K562 (cell line): ENCODE data around the gene NRF1. TPM values are rescaled to one million over a fixed set of nuclear protein-coding genes. Genes with fewer than 3 reads are reported as not detected.

Experiments
- ATAC-seq: fragments of 200-7000 bp; cut with Tn5 transposase; 3 replicates; pipeline ENCODE4 v1.9.1; 2020; ENCODE audit warnings: moderate library complexity
- BruUV-seq: library from RNA; stranded (reverse); fragments of 400-500 nt; replicated peaks from 2 replicates; lab custom pipeline; 2021; lab: Mats Ljungman, UMichigan
- CTCF ChIA-PET: fragments of 300-600 bp; formaldehyde crosslinking; extraction: SDS; loops from one replicate; lab custom pipeline; 2021; ENCODE audit warnings: low intra/inter-chr PET ratio; lab: Yijun Ruan, JAX
- POLR2A ChIA-PET: fragments of 300-600, 350-650 bp; sonication (Branson Sonifier 250); formaldehyde crosslinking; extraction: SDS; loops from one replicate; lab custom pipeline; 2021; ENCODE audit warnings: antibody characterized with exemption, inconsistent platforms; lab: Yijun Ruan, JAX
- DNase-seq, 4 experiments: peaks; one replicate each; pipeline versions ENCODE4 v3.0.0 to v3.0.0-alpha.2; 2011 to 2018; ENCODE audit warnings: low spot score in 3 of 4, mixed read lengths in 3 of 4; ENCODE audit errors: extremely low read depth in 1 of 4
- FAIRE-seq: peaks from 2 replicates; lab custom pipeline; 2011; peaks lifted over from hg19 to GRCh38; lab: Jason Lieb, UNC
- H2AFZ ChIP-seq: 2 replicates; pipeline ENCODE4 v1.6.0; 2011; ENCODE audit warnings: low read depth, low read length, control low read depth, inconsistent platforms
- H3K27ac ChIP-seq: fragments of 200-600 bp; 3 replicates; pipeline ENCODE4 v1.8.0; 2011; ENCODE audit warnings: low read depth, mild to moderate bottlenecking, control low read depth, inconsistent platforms, low read length, moderate library complexity, mixed read lengths; ENCODE audit errors: extremely low read depth
- H3K27me3 ChIP-seq, 2 experiments: fragments of 300-600 bp in 1 of 2; 2 replicates in 1 of 2; 3 replicates in 1 of 2; pipeline versions ENCODE4 v1.6.0 to v1.8.0; 2011; ENCODE audit warnings: inconsistent platforms in 2 of 2, low read length in 2 of 2, mild to moderate bottlenecking in 1 of 2, mixed read lengths in 1 of 2, moderate library complexity in 1 of 2; ENCODE audit not compliant: control insufficient read depth in 2 of 2, insufficient read depth in 2 of 2
- H3K36me3 ChIP-seq: fragments of 300-600 bp; 3 replicates; pipeline ENCODE4 v1.8.0; 2011; ENCODE audit warnings: mild to moderate bottlenecking, low read length, inconsistent platforms; ENCODE audit not compliant: control insufficient read depth, insufficient read depth
- H3K4me1 ChIP-seq, 2 experiments: fragments of 200-600 bp in 1 of 2; replicated peaks in 1 of 2; 2 replicates in 1 of 2; 3 replicates in 1 of 2; pipeline versions ENCODE4 v1.5.1 to v1.8.0; 2011; ENCODE audit warnings: inconsistent platforms in 2 of 2, low read length in 2 of 2, mild to moderate bottlenecking in 1 of 2, mixed read lengths in 1 of 2, moderate library complexity in 1 of 2; ENCODE audit not compliant: control insufficient read depth in 2 of 2, insufficient read depth in 2 of 2
- H3K4me2 ChIP-seq: 2 replicates; pipeline ENCODE4 v1.6.1; 2011; ENCODE audit warnings: low read length, control low read depth, inconsistent platforms, mixed read lengths; ENCODE audit not compliant: insufficient read depth
- H3K4me3 ChIP-seq: fragments of 200-600 bp; sonication (generic), shearing (Covaris generic); 2 replicates; pipeline ENCODE4 v1.5.1; 2016; ENCODE audit warnings: control low read depth, inconsistent platforms
- H3K79me2 ChIP-seq: fragments of 200-600 bp; 3 replicates; pipeline ENCODE4 v1.8.0; 2011; ENCODE audit warnings: low read length, inconsistent platforms; ENCODE audit not compliant: control insufficient read depth, insufficient read depth
- H3K9ac ChIP-seq, 2 experiments: 2 replicates each; pipeline versions ENCODE4 v1.6.0 to v1.6.1; 2011; ENCODE audit warnings: low read depth in 2 of 2, low read length in 2 of 2, control low read depth in 1 of 2, inconsistent platforms in 1 of 2, mild to moderate bottlenecking in 1 of 2, mixed read lengths in 1 of 2; ENCODE audit not compliant: insufficient read depth in 1 of 2
- H3K9me1 ChIP-seq: one replicate; pipeline ENCODE4 v1.6.0; 2011; ENCODE audit warnings: inconsistent platforms, mild to moderate bottlenecking, low read length, moderate library complexity; ENCODE audit not compliant: control insufficient read depth, insufficient read depth
- H3K9me3 ChIP-seq: replicated peaks from 2 replicates; pipeline ENCODE4 v1.5.1; 2011; ENCODE audit warnings: low read depth, low read length, inconsistent platforms; ENCODE audit not compliant: control insufficient read depth, insufficient read depth
- H4K20me1 ChIP-seq: replicated peaks from 2 replicates; pipeline ENCODE4 v1.6.1; 2011; ENCODE audit warnings: low read length, inconsistent platforms, mixed read lengths; ENCODE audit not compliant: control insufficient read depth, insufficient read depth
- FOXK1 ChIP-seq: sonication (generic); formaldehyde crosslinking; IDR thresholded peaks from 2 replicates; pipeline ENCODE4 v1.8.0; 2022; ENCODE audit warnings: missing genetic modification reagents, mild to moderate bottlenecking, borderline replicate concordance
- RBFOX2 ChIP-seq: fragments of 200-400 bp; formaldehyde crosslinking; IDR thresholded peaks from 2 replicates; pipeline ENCODE4 v1.6.1; 2017; ENCODE audit warnings: low read depth, mild to moderate bottlenecking, low read length, moderate library complexity
- ZFX ChIP-seq: sonication (generic); formaldehyde crosslinking; IDR thresholded peaks from 2 replicates; pipeline ENCODE4 v1.8.0; 2022; ENCODE audit warnings: mild to moderate bottlenecking, missing genetic modification reagents, moderate library complexity
- WGBS: fragments of 100-300 bp; shearing (Covaris generic); methylation state at CpG from one replicate; pipeline ENCODE4 v1.1.6; 2016; ENCODE audit warnings: low coverage, mixed read lengths; ENCODE audit not compliant: insufficient coverage; ENCODE audit errors: missing lambda C conversion rate; 5-methylcytosine and 5-hydroxymethylcytosine counted together
- in situ Hi-C: fragments of 300-500 bp; cut with MboI; formaldehyde crosslinking; loops from 4 replicates; pipeline ENCODE4 v1.15.0; 2018; ENCODE audit warnings: inconsistent platforms, mixed read lengths
- intact Hi-C: fragments of 100-400 bp; cut with micrococcal nuclease; formaldehyde crosslinking; loops from 2 replicates; pipeline ENCODE4 v1.14.2; 2022
- polyA plus RNA-seq, 8 experiments: library from polyadenylated mRNA; depleted of rRNA in 4 of 8; stranded (reverse) in 5 of 8; unstranded in 3 of 8; fragments of >200 nt; fragmentation: Nextera tagmentation in 2 of 8; fragmentation: Illumina TruSeq in 1 of 8; extraction: Ambion mirVana in 2 of 8; extraction: Trizol in 1 of 8; gene quantifications; 2 replicates each; pipeline versions ENCODE4 v1.2.1 to v1.2.3, GENCODE V29; 2011 to 2014; ENCODE audit warnings: inconsistent platforms in 1 of 8, missing spikeins in 1 of 8
- total RNA-seq, 7 experiments: library from RNA; depleted of rRNA in 6 of 7; stranded (reverse); fragments of >200 nt in 6 of 7; fragmentation: Illumina TruSeq in 2 of 7; extraction: Trizol in 2 of 7; gene quantifications; 2 replicates each; pipeline versions ENCODE4 v1.2.1 to v1.2.3, GENCODE V29; 2011 to 2021; ENCODE audit warnings: low replicate concordance in 1 of 7
- TF ChIP-seq, protein P1 (sequence below): fragments of 250-450 bp; sonication (Bioruptor Pico); IDR thresholded peaks from 2 replicates; pipeline ENCODE4 v1.4.0; 2020

NRF1 gene
- total and polyA plus RNA-seq, 9 of the 15 experiments (the other 6 are each of a cell fraction or from before 2014, with no cell fraction given), result 8.6 to 28.8 (median 20.3) TPM

- TF ChIP-seq FOXK1 (CRISPR knock-in tag), result peak; percentile 23; the same call in 1 of the 2 replicates
- TF ChIP-seq, all 486 proteins: peak for 11
Observed at GRCh38 chr7:129774359-129774758, 162.8 kb downstream of the NRF1 start (continued).

DNA sequence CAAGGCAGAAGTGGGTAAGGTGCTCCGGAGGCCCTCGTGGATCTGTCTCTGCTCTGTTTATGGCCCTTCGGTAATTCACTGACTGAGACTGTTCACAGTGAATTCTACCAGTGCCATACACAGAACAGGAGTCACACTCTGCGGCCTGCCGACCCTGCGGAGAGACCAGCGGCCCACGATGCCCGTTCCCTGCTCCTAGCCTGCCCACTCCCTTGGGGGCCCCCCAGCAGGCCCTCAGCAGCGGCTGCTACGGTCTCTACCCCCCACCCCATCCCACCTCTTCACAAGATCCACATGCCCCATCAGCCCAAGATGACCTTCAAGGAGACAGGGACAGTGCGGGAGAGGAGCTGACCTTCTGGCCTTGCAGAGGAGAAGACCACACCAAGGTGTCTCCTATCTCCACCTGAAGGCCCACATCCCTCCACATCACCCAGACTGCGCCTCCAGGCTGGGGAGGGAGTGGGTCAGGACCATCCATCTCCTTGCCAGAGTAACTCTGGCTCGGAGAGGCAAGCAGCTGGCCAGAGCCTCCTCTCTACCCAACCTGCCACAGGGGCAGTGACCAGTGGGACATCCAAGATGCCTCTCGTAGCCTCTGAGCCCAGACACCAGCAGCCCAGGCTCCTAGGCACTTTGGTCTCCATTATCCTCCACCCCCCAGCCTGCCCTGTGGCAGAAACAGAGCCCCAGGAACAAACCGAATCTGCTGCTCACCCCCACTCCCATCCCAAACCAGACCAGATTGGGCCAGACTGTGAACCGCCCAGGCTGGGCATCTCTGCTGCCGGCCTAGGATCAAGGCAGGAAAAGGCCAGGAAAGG, 163.6 kb downstream of the NRF1 start:
- FAIRE-seq (no peak), DNase-seq (no peak), ATAC-seq (no peak)
- peaks cover 23% of the 10 kb centered on the region; the same call in 2 of the 3 replicates for H3K79me2 ChIP-seq
- in situ Hi-C loops, result no loop called here
- H2AFZ ChIP-seq, result no peak overlapping the region
- no TSS peak for BruUV-seq
- ChIA-PET POLR2A (no interaction called here), CTCF (no interaction called here)
- peaks cover 16 to 86% of the 10 kb centered on the region in 2 experiments; a peak in 4 of 5 replicates for H3K4me1 ChIP-seq
- no peak overlapping the region for H3K4me3 ChIP-seq
- H3K36me3 ChIP-seq, result no peaks in the 10 kb centered on the region
- peak overlapping the region in 1 of 2 experiments; percentile 69; a peak in 2 of 4 replicates for H3K9ac ChIP-seq
- H3K27me3 ChIP-seq, result no peaks in the 10 kb centered on the region
- no peaks in the 10 kb centered on the region; the same call in 1 of the 2 replicates for H4K20me1 ChIP-seq
- intact Hi-C loops, result no loop called here
- TF ChIP-seq, protein P1, sequence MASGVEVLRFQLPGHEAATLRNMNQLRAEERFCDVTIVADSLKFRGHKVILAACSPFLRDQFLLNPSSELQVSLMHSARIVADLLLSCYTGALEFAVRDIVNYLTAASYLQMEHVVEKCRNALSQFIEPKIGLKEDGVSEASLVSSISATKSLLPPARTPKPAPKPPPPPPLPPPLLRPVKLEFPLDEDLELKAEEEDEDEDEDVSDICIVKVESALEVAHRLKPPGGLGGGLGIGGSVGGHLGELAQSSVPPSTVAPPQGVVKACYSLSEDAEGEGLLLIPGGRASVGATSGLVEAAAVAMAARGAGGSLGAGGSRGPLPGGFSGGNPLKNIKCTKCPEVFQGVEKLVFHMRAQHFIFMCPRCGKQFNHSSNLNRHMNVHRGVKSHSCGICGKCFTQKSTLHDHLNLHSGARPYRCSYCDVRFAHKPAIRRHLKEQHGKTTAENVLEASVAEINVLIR (CRISPR knock-in tag), result no peak
- TF ChIP-seq RBFOX2 (peak; percentile 14), ZFX (CRISPR knock-in tag) (0 out of 2 replicates have a peak, but pooled peaks have one; percentile 3)
- WGBS, result 91% methylated on average over 18 of the region's 18 CpGs
- no peak overlapping the region for H3K4me2 ChIP-seq
- no peaks in the 10 kb centered on the region for H3K9me3 ChIP-seq
- no peaks in the 10 kb centered on the region for H3K9me1 ChIP-seq
- no peak overlapping the region for H3K27ac ChIP-seq
